ENCODE measurements around the gene OCEL1.

Gene OCEL1

DNA sequence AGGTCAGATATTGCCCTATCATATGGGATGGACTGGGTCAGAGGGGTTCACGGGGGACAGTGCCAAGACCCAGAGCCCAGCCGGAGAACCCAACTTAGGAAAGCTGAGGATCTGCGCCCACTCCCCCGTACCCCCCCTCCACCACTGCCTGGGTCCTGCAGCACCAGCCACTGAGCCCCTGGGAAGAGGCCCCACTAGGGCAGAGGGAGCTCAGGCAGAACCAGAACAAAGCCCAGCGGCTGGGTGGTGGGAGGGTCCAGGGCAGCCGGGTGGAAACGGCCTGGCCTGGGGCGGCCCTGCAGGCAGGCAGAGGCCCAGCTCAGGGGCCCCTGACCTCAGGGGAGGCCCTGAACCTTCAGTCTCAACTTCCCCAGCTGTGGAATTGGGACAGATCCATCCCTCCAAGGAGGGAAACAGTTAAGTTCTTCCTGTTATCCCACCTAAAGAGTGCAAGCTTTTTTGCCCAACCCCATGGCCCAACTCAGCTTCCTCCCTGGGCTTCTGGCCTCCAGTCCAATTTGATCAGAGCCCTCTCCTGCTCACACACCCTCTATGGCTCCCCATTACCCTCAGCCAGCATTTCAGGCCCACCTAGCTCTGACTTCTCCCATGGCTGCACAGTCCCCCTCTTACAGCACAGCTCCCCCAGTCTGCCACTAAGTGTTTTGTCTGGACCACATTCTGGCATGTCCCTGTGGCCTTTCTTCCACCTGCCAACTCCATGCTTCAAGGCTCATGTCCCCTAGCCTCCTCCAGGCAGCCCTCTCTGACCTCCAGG is 16.6 kb downstream of the OCEL1 start:
- no peak for DNase-seq

- no peak for DNase-seq
Measured at GRCh38 chr19:17243211-17243829, 17.3 kb downstream of the OCEL1 start.

DNA sequence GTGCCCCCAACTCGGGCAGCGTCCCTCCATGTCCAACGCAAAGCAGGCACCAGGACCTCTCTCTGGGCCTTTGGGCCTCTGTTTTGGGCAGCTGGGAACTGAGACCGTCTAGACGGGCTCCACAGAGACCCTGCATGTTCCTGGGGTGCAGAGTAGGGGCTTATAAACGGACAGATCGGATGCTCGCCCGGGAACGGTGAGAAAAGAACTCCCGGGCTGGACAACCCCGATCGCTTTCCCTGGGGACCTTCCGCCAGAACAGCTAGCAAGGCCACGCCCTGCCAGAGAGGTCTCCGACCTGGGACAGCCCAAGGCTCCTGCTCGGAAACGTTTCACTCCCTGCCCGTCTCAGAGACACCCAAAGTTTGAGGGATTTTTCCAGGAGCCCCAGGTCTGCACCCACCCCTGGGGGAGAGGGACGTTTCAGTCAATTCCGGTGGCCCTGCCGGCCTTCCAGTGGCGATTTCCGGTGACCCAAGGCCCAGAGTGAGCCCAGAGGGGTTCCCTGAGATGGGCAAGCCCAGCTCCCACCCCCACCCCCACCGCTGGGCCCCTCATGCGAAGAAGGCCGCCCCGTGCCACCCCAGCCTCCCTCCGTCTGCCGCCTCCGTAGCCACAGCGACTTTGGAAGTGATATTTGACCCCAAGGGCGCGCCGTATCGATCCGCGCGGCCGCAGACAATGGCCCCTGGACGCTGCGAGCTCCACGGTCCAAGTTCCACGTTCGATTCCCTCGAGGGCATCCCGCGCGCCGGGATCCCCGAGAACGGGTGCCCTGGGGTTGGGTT is 18.0 kb downstream of the OCEL1 start:
- peak; percentile 32 for DNase-seq

GRCh38 chr19:17244618-17245534 is 18.9 kb downstream of the OCEL1 start:
- DNase-seq = no peak

DNA sequence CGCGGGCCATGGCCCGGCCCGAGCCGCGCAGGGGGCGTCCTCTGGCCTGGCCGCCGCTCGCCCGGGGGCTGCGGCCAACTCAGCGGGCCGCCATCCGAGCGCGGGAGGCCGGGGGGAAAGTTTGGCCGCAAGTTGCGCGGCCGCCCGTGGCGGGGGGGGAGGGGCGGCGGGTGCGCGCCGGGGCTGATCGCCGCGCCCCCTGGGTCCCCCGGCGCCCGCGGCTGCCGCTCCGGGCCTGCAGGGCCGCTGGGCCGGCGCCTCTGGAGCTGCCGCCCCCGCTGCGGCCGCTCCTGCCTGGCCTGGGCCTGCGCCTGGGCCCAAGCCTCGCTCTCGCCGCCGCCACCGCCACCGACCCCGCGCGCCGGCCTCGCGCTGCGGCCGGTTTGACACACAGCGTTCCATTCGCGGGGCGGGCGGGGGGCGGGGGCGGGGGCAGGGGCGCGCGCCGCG is 19.5 kb downstream of the OCEL1 start, which contains the start of gene NR2F6:
TSS of gene NR2F6 (minus strand) at position 385 of the 450 bp plus-strand sequence. CDS start 699 bp downstream, outside the sequence.
- DNase-seq = no peak

DNA sequence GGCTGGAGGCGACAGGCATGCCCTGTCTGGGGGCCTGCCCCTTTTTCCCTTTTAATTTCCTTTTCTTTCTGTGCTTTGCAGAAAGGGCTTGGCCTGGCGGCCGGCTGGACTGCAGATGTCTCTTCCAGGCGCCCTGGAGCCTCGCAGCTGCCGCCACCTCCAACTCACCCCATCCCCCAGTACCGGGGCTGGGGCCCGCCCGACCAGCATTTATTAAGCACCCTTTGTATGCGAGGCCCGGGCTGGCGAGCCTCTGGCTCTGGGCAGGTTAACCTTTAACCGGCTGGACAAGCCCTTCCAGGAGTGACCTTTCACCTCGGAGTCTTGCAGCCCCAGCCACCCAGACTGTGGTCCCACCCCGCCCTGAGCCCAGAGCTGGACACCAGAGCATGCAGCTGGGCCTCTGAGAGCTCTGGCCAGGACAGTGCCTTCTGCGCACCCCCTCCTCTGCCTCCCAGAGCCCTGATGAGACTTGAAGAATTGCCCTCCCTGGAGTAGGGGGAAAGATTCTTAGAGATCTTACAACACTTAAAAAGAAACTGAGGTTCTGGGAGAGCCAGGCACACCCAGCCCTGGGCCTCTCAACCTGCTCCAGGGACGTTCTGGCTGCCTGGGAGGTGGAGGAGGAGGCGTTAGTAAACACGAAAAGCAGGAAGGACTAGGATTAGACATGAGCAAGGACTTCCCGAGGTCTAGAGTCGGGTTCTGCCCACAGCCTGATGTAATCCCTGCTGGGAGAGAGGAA is 20.8 kb downstream of the OCEL1 start:
- peak; percentile 78 for DNase-seq

DNA sequence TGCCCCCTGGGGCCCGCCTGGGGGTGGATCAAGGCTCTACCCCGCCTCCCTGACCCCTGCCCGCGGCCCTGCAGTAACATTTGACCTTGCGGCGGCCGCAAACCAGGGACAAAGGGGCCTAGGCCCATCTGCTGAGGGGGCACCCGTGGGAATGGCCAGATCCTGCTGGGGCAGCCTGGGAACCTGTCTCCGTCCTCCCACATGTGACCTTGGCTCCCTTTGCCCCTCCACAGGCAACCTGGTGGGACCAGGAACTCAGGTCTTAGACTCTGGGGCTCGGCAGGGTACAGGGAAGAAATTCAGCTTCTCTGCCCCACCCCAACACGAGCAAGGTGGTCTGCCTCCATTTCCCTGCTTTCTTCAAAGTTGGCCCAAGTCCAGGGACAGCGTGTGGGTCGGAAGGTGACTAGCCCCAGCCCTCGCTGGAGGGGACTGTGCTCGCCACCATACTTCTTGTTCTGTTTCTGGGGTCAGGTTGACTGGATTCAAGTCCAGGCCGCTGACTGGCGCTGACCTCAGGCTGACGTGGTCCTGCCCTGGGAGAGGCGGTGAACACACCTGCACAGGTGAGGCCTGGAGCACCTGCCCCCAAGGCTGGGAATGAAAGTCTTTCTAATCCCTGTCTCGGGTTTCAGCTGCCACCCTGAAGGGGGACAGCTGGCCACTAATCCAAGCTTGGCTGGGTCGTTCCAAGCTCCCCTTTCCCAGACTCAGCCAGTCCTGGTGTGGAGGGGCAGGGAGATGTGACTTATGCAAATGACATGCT is 22.2 kb downstream of the OCEL1 start:
- DNase-seq = no peak

GRCh38 chr19:17249887-17250548 is 24.0 kb downstream of the OCEL1 start:
- no peak for DNase-seq

DNA sequence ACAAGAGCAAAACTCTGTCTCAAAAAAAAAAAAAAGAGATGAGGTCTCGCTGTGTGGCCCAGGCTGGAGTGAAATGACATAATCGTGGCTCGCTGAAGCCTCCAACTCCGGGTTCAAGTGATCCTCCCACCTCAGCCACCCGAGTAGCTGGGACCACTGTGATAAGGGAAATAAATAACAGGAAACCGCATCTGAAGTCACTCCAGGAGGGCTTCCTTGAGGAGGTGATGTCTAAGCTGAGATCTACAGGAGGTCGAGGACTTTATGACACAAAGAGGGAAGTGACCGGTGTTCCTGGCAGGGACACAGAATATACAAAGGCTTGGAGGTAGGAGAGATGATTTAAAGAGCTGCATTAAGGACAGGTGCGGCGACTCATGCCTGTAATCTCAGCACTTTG is 28.6 kb downstream of the OCEL1 start:
- no peak for DNase-seq

GRCh38 chr19:17255150-17255621 is 29.2 kb downstream of the OCEL1 start:
- no peak for DNase-seq

DNA sequence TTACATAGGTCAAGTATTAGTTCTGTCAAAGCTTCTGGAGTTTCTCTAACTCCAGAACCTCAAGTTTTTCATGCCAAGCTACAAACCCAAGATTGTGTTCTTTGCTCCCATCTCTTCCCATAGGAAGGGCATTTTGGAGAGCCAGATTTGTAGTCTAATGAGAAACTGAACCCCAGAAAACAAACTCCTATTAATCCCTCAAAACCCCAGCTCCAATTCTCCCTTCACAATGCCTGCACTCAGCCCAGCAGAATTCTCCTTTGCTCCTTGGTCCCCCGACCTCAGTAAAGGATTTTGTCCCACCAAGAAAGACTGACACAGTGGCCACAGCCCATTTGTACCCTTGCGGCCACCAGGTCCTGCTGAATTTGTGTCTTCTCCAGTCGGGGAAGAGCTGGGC is 30.1 kb downstream of the OCEL1 start:
- DNase-seq = no peak

GRCh38 chr19:17259118-17259780 is 33.2 kb downstream of the OCEL1 start:
- DNase-seq = no peak

DNA sequence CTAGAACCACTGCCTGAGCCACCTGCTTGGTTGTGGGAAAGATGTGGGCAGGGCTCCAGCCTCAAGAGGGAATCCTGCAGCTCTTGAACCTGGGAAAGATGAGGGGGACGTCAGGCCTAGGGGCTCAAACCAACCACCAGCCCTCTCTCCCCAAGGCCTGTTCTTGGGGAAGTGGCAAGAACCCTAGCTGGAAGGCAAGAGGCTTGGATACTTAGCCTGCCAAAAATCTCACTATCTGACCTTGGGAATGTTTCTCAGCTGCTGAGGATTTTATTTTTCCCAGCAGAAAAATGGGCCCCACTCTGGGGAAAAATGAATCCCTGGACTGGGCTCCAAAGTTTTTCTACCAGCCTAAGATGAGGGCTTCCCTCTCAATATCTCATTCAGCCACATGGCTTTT is 33.9 kb downstream of the OCEL1 start:
- DNase-seq = no peak

DNA sequence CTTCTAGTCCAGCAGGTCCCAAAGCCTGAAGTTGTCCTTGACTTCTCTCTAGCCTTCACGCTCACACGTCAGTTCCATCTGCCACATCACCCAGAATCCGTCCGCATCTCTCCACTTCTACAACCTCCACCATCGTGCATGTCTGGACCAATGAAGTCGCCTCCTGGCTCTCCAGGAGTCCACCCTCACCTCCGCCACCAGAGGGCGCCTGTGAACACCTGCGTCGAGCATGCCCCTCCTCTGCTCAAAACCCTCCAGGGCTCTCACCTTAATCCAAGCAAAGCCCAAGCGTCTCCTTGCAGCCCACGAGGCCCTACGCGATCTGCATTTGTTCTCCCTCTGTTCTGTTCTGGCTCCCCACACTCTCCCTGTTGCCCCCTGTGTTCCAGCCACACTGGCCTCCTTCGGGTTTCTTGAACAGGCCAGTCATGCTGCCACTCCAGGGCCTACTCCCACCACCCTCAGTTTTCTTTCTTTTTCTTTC is 34.9 kb downstream of the OCEL1 start:
- DNase-seq = peak; percentile 66

- no peak for DNase-seq
Measured at GRCh38 chr19:17262557-17262956, 36.5 kb downstream of the OCEL1 start.

DNA sequence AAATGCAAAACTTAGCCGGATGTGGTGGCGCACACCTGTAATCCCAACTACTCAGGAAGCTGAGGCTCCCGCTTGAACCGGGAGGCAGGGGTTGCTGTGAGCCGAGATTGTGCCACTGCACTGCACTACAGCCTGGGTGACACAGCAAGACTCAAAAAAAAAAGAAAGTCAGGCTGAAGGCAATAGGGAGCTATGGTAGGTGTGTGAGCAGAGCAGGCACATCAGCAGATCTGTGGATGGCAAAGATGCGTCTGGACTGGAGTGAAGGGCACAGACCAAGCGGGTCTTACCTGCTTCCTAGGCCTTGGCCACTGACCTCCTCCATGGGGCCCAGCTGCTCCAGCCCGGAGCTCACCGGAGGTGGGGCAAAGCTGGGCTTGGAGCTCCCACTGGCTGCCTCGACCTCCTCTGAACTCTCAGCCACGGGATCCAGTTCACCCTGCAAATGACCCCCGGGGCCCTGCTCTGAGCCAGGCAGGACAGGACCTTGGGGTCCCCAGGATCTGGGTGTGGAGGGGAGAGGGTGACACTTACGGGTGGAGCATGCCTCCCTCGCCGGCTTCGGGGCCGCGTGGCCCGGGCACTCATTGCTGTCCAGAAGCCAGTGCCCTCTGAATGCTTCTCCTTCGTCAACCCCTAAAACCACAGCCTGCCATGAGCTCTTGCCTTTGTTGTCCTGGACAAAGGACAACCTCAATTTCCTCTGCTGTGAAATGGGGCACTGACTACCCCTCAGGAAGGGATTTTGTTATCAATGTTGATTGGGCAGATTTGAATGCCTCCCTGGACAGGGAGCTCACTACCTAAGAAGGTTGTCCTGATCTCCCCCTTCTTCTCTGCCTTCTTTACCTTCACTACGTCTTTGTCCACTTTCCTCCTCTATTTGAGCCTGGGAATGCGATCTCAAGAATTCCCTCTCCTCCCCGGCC is 38.0 kb downstream of the OCEL1 start:
- no peak for DNase-seq

DNA sequence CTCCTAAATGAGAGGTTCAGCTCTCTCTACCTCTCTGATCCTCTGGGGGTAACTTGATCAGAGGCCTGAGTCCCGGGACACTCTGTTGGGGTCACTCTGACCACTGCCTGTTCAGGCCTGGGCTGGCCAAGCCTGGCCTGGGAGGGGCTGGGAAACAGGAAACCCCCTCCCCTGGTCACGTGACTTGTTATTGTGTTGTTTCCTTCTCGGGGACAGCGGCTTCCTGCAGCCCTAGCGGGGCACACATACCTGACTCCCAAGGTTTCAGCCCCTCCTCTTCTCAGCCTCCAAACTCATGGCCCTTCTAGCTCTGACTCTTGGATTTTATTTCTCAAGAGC is 38.6 kb downstream of the OCEL1 start, which contains the start of gene USHBP1:
TSS of gene USHBP1 (minus strand) at position 105 of the 339 bp plus-strand sequence. CDS start 446 bp downstream, outside the sequence.
- no peak for DNase-seq

- no peak for DNase-seq
Measured at GRCh38 chr19:17266026-17266425, 40.0 kb downstream of the OCEL1 start.

All from HCEC 1CT (cell line).